GF-D8 (cell line): ENCODE results near the gene MTG1.
A peak's percentile ranks its signal among the peaks of the same experiment; 100 is the strongest.

Experiments used
- DNase-seq: peaks from one replicate; lab custom pipeline; 2025; lab: John Stamatoyannopoulos, UW

MTG1 gene

GRCh38 chr10:133394064-133394663, at the start of gene MTG1:
Gene MTG1 (plus strand): TSS chr10:133394157. CDS start chr10:133394221, 64 bp downstream.
- DNase-seq = peak; percentile 86

GRCh38 chr10:133344236-133344635, 49.7 kb upstream of the MTG1 start:
- DNase-seq = no peak

- no peak for DNase-seq
Observed at GRCh38 chr10:133346413-133346812, 47.5 kb upstream of the MTG1 start.

- DNase-seq = no peak
Observed at GRCh38 chr10:133347710-133348517, 46.0 kb upstream of the MTG1 start.

GRCh38 chr10:133349160-133349568, 44.8 kb upstream of the MTG1 start:
- no peak for DNase-seq

GRCh38 chr10:133349577-133350011, 44.4 kb upstream of the MTG1 start:
- DNase-seq = no peak

- no peak for DNase-seq
Observed at GRCh38 chr10:133350283-133350949, 43.5 kb upstream of the MTG1 start.

- DNase-seq = no peak
Observed at GRCh38 chr10:133350950-133351329, 43.0 kb upstream of the MTG1 start.

GRCh38 chr10:133351408-133352318, 42.3 kb upstream of the MTG1 start:
- no peak for DNase-seq

GRCh38 chr10:133353202-133353959, 40.6 kb upstream of the MTG1 start:
- no peak for DNase-seq

- DNase-seq = no peak
Observed at GRCh38 chr10:133353988-133354605, 39.9 kb upstream of the MTG1 start.

GRCh38 chr10:133354672-133355240, 39.2 kb upstream of the MTG1 start:
- no peak for DNase-seq

GRCh38 chr10:133355266-133355665, 38.7 kb upstream of the MTG1 start:
- DNase-seq = no peak

- DNase-seq = no peak
Observed at GRCh38 chr10:133355991-133356390, 38.0 kb upstream of the MTG1 start.

GRCh38 chr10:133356549-133357284, 37.2 kb upstream of the MTG1 start:
- DNase-seq = no peak

GRCh38 chr10:133357285-133358161, 36.4 kb upstream of the MTG1 start, which contains the start of gene FUOM:
Gene FUOM (minus strand): TSS chr10:133358019. CDS start chr10:133358007, 12 bp downstream.
- DNase-seq = peak; percentile 47

- DNase-seq = no peak
Observed at GRCh38 chr10:133358162-133358924, 35.6 kb upstream of the MTG1 start.

- DNase-seq = no peak
Observed at GRCh38 chr10:133358925-133359310, 35.0 kb upstream of the MTG1 start.
